ENCODE data around the gene AS3MT. TPM values are rescaled to one million over a fixed set of nuclear protein-coding genes. Genes with fewer than 3 reads are reported as not detected.

AS3MT gene
- total RNA-seq, 4 donors from 2014 or later = 5.1 to 13.1 (median 8.9) TPM

DNA sequence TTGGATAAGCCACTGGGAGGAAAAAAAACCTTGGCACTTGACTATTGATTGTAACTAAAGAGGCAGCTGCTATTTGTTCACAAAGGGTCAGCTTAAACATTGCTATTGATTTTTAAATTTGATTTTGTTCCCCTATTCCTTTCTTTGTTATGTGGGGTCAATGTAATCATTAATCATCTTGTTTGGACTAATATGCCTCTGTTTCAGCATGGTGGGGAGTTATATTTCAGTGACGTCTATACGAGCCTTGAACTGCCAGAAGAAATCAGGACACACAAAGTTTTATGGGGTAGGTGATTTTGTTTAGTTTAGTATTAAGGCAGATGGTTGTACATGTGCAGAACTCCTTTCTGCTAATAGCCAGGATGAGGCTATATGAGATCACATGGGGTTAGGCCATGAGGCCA lies 7.5 kb downstream of the AS3MT start:
- Histone ChIP-seq H3K9me3 (no peaks in the 10 kb centered on the region), H3K36me3 (peaks cover 0 to 76% of the 10 kb centered on the region in 2 donors), H3K27ac (no peak overlapping the region), H3K27me3 (no peaks in the 10 kb centered on the region), H3K4me3 (no peak overlapping the region), H3K4me1 (no peaks in the 10 kb centered on the region)
- TF ChIP-seq, protein P1, sequence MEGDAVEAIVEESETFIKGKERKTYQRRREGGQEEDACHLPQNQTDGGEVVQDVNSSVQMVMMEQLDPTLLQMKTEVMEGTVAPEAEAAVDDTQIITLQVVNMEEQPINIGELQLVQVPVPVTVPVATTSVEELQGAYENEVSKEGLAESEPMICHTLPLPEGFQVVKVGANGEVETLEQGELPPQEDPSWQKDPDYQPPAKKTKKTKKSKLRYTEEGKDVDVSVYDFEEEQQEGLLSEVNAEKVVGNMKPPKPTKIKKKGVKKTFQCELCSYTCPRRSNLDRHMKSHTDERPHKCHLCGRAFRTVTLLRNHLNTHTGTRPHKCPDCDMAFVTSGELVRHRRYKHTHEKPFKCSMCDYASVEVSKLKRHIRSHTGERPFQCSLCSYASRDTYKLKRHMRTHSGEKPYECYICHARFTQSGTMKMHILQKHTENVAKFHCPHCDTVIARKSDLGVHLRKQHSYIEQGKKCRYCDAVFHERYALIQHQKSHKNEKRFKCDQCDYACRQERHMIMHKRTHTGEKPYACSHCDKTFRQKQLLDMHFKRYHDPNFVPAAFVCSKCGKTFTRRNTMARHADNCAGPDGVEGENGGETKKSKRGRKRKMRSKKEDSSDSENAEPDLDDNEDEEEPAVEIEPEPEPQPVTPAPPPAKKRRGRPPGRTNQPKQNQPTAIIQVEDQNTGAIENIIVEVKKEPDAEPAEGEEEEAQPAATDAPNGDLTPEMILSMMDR (IDR thresholded peaks at IDR 0.05) = no peak
- no peak for TF ChIP-seq POLR2AphosphoS5 (IDR thresholded peaks at IDR 0.05)
- no peak for TF ChIP-seq EP300 (IDR thresholded peaks at IDR 0.05)
- TF ChIP-seq POLR2A (IDR thresholded peaks at IDR 0.05) = no peak
- WGBS, 2 donors (ENCODE audit: low coverage in 1 of 2) = 67 to 69% methylated on average over 2 of the region's 2 CpGs
- no peak for ATAC-seq

- peaks cover 0 to 82% of the 10 kb centered on the region in 2 donors for H3K36me3 ChIP-seq
- WGBS, 2 donors (ENCODE audit: low coverage in 1 of 2) = 54 to 63% methylated on average over 4 of the region's 4 CpGs
- ATAC-seq = no peak
These were observed 9.4 kb downstream of the AS3MT start for GRCh38 chr10:102878629-102879028.

DNA sequence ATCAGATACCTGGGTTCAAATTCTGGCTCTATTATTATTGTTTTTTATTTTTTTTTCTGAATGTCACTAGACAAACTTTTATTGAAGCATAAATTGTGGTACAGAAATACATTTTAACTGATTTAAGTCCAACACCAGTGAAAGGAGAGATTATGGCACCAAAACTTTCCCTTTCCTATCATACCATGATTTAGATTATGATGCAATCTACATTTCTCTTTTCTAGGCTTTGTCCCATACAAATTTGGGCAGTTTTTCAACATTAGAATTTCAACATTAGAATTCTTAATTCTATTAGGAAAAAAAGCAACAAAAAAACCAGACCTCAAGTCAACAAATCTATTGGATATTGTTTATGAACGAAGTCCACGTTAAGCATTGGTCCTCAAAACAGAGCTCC lies 11.0 kb downstream of the AS3MT start:
- H3K4me1 ChIP-seq = no peaks in the 10 kb centered on the region
- H3K4me3 ChIP-seq = no peak overlapping the region
- no peaks in the 10 kb centered on the region for H3K27me3 ChIP-seq
- H3K36me3 ChIP-seq = peaks cover 0 to 78% of the 10 kb centered on the region in 2 donors
- WGBS, 2 donors (ENCODE audit: low coverage in 1 of 2) = 84 to 94% methylated on average over 2 of the region's 2 CpGs
- no peaks in the 10 kb centered on the region for H3K9me3 ChIP-seq
- no peak overlapping the region for H3K27ac ChIP-seq
- ATAC-seq = no peak
- TF ChIP-seq POLR2AphosphoS5 (IDR thresholded peaks at IDR 0.05) = no peak
- TF ChIP-seq, protein P1 (IDR thresholded peaks at IDR 0.05) = no peak
- TF ChIP-seq EP300 (IDR thresholded peaks at IDR 0.05) = no peak
- no peak for TF ChIP-seq POLR2A (IDR thresholded peaks at IDR 0.05)

More at GRCh38 chr10:102878629-102879028, 9.4 kb downstream of the AS3MT start:
- no peak overlapping the region for H3K4me3 ChIP-seq
- no peaks in the 10 kb centered on the region for H3K4me1 ChIP-seq
- no peak overlapping the region for H3K27ac ChIP-seq
- H3K27me3 ChIP-seq = no peaks in the 10 kb centered on the region
- TF ChIP-seq POLR2A (IDR thresholded peaks at IDR 0.05) (no peak), POLR2AphosphoS5 (IDR thresholded peaks at IDR 0.05) (no peak), EP300 (IDR thresholded peaks at IDR 0.05) (no peak)
- TF ChIP-seq, protein P1 (IDR thresholded peaks at IDR 0.05) = no peak
- no peaks in the 10 kb centered on the region for H3K9me3 ChIP-seq

DNA sequence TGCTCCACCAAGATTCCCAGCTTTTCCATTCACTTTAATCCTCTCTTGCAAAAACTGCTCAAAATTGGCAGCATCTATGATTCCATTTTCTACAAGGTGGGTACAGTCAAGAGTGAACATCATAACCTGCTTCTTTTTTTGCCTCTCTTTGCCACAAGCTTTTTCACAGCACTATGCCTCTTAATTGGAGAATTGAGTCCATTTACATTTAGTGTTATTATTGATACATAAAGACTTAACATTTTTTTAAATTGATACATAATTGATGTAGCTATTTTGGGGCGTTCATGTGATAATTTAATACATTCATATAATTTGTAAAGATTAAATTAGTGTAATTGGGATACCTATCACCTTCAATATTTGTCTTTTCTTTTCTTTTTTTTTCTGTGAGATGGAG lies 18.8 kb downstream of the AS3MT start:
- no peak overlapping the region for H3K4me3 ChIP-seq
- ATAC-seq = no peak
- H3K27ac ChIP-seq = no peak overlapping the region
- no peaks in the 10 kb centered on the region for H3K4me1 ChIP-seq
- TF ChIP-seq POLR2AphosphoS5 (IDR thresholded peaks at IDR 0.05) = no peak
- TF ChIP-seq EP300 (IDR thresholded peaks at IDR 0.05) = no peak
- TF ChIP-seq, protein P1 (IDR thresholded peaks at IDR 0.05) = no peak
- TF ChIP-seq POLR2A (IDR thresholded peaks at IDR 0.05) = no peak
- no peaks in the 10 kb centered on the region for H3K9me3 ChIP-seq
- H3K27me3 ChIP-seq = no peaks in the 10 kb centered on the region
- peaks cover 0 to 66% of the 10 kb centered on the region in 2 donors for H3K36me3 ChIP-seq
- 93 to 100% methylated on average over 1 of the region's 1 CpG for WGBS, 2 donors (ENCODE audit: low coverage in 1 of 2)

- TF ChIP-seq, protein P1 (IDR thresholded peaks at IDR 0.05) = no peak
- no peak for TF ChIP-seq POLR2A (IDR thresholded peaks at IDR 0.05)
- no peak for TF ChIP-seq EP300 (IDR thresholded peaks at IDR 0.05)
- TF ChIP-seq POLR2AphosphoS5 (IDR thresholded peaks at IDR 0.05) = no peak
- no peak for ATAC-seq
- Histone ChIP-seq H3K4me1 (no peaks in the 10 kb centered on the region), H3K9me3 (no peaks in the 10 kb centered on the region), H3K27ac (no peak overlapping the region), H3K27me3 (no peaks in the 10 kb centered on the region), H3K36me3 (peaks cover 0 to 67% of the 10 kb centered on the region in 2 donors), H3K4me3 (no peak overlapping the region)
- 76 to 80% methylated on average over 4 of the region's 4 CpGs for WGBS, 2 donors (ENCODE audit: low coverage in 1 of 2)
These were observed 25.4 kb downstream of the AS3MT start for GRCh38 chr10:102894466-102895213.

All from gastroesophageal sphincter (tissue), 4 donors.